AG20443 (cell line): ENCODE measurements around the gene EPN2.
"Not testable (repeated sequence)": the region's sequence is repeated elsewhere in the genome, so short reads cannot be mapped to it uniquely, and the experiment has no call there.

Experiments used
- DNase-seq: peaks from one replicate; pipeline ENCODE4 v3.0.0; 2012; ENCODE audit warnings: low spot score, mixed read lengths

EPN2 gene

GRCh38 chr17:19237139-19237388 is at the start of gene EPN2:
TSS of gene EPN2 (plus strand) at chr17:19237366. CDS start at chr17:19283120, 45,754 bp downstream.
- peak; percentile 89 for DNase-seq

DNA sequence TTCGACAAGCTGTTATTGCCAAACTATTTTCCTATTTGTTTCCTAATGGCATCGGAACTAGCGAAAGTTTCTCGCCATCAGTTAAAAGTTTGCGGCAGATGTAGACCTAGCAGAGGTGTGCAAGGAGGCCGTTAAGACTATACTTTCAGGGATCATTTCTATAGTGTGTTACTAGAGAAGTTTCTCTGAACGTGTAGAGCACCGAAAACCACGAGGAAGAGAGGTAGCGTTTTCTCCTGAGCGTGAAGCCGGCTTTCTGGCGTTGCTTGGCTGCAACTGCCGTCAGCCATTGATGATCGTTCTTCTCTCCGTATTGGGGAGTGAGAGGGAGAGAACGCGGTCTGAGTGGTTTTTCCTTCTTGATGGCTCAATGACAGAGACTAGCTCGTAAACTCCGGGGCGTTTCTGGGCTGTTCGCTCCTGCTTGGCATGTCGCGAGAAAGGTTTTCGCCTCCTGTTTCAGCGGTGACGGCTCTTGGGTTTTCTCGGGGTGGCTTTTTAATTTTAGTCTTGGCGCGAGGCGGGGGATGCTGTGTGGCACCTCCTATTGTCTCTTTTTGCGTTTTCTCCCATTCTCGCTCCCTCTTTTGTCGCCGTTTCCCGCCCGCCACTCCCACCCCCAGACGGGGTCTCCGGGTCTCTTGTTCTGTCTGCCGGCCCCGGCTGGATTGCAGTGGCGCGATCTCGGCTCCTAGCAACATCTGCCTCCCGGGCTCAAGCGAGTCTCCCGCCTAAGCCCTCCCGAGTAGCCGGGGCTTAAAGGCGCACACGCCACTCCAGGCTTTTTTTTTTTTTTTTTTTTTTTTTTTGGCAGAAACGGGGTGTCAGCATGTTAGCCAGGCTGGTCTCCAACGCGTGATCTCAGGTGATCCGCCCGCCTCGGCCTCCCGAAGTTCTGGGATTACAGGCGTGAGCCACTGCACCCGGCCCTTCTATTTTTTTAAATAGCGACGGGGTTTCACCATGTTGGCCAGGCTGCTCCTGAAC is 49.0 kb upstream of the EPN2 start:
- not testable (repeated sequence) for DNase-seq

GRCh38 chr17:19188870-19189708 is 48.1 kb upstream of the EPN2 start:
- not testable (repeated sequence) for DNase-seq

- not testable (repeated sequence) for DNase-seq
Observed at GRCh38 chr17:19189781-19190405, 47.3 kb upstream of the EPN2 start.

- DNase-seq, result not testable (repeated sequence)
Observed at GRCh38 chr17:19196382-19197204, 40.6 kb upstream of the EPN2 start.

- DNase-seq, result not testable (repeated sequence)
Observed at GRCh38 chr17:19202448-19202847, 34.7 kb upstream of the EPN2 start.

DNA sequence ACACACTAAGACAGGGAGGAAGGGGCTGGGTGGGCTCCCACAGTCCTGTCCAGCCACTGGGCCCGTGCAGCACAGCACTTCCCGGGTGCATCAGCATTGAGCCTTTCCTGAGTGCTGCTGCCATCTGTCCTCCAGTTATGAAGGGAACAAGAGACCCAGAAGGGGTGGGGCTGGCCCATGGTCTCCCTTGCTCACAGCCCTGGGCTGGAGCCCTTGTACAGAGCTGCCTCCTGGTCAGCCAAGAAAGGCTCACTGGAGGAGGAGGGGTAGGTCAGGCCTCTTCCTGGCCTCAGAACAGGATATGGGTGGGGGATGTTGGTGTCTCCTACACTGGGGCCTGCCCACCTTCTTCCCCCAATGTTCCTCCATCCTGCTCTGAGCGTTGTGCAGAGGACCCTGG is 33.7 kb upstream of the EPN2 start:
- not testable (repeated sequence) for DNase-seq

DNA sequence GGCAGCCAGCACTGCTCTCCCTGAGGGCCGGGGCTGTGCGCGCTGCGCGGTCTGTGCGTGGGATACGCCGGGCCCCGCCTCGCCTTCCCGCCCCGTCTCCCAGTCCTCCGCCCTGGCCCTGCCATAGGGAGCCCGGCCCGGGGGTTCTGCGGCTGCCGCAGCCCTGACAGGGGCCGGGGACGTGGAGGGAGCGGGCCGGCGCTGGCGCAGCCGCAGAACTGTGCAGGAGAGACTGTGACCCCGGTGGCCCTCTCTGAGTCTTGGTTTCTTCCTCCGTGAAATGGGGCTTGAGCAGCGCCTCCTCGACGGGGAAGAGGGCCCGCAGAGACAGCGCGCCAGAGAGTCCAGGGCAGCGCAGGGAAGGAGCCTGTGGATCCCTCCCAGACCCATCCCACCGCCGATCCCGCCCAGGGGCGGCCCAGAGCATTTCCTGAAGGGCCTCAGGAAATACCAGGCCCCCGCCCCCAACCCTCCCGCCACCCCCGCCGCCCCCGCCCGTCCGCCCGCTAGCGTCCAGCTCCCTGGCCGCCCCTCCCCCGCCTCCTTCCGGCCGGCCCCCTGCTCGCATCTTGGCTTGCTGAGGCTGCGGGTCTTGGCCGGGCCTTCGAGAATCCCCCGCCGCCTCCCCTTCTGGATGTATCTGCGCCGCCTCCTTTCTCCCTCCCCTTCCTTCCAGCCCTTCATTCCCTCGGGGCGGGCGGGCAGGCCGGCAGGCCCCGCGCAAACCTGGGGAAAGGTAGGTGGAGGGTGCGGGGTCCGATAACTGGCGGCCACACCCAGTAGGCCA is 21.9 kb upstream of the EPN2 start:
- DNase-seq, result not testable (repeated sequence)

GRCh38 chr17:19216148-19216926 is 20.8 kb upstream of the EPN2 start:
- not testable (repeated sequence) for DNase-seq

DNA sequence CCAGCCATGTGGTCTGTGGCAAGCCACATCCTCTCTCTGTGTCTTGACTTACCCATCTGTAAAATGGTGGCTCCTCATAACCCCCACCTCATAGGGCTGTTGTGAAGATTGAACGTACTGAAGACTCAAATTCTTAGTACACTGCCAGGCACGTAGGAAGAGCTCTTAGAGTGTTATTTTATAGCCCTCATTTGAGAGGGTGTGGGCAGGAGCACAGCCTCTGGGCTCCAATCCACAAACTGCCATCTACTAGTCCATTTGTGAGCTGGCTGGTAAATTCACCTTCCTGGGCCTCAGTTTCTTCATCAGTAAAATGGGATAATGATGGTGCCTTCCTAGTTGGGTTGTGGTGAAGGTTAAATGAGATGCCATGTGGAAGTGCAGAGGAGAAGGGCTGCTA is 18.3 kb upstream of the EPN2 start:
- not testable (repeated sequence) for DNase-seq

GRCh38 chr17:19219384-19219783 is 17.8 kb upstream of the EPN2 start:
- not testable (repeated sequence) for DNase-seq

DNA sequence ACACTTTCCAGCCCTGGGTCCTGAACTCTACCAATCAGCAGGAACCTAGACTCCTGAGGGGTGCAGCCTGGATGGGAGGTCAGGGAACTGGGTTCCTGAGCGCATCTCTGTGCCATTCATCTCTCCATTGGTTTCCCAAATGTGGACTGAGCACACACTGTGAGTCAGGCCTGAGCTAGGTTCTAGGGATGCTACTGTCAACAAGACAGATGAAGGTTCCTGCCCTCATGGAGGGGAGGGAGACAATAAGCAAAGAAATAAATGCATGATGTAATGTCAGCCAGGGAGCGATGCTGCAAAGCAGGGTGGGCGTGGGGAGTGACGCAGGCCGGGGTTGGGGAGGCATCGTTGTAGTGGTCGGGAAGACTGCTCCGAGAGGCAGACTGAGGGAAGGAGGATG is 17.0 kb upstream of the EPN2 start:
- not testable (repeated sequence) for DNase-seq

DNA sequence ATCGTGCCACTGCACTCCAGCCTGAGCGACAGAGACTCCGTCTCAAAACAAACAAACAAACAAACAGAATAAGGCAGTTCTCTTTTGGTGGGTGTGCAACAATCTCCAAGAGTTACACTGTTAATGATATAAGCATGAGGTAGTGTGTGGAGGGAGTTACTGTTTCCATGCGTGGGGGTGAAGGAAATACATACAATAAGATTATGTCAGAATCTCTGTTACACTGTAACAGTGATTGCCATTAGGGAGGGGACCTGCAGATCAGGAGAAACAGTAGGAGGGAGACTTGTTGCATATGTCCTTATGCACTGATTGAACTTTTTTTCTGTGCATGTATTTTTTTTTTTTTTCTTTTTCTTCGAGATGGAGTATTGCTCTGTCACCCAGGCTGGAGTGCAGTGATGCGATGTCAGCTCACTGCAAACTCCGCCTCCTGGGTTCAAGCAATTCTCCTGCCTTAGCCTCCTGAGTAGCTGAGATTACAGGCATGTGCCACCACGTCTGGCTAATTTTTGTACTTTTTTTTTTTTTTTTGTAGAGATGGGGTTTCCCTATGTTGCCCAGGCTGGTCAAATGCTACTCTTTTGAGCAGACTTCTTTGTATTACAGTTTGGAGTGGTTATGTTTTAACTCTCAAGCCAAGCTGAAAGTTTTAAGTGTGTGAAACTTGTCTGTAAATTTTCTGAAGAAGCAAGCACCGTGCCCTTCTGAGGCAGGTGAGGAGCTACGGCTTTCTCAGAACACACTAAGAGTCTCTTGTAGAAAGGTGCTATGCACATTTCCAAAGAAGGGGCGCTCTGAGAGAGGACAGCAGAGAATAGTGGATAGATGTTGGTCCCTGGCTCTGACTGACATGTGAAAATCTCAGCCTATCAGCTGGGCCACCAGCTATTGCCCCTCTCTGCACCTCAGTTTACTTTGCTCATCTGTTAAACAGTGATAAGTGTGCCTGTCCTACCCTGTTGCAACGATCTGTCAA is 10.3 kb upstream of the EPN2 start:
- not testable (repeated sequence) for DNase-seq

- not testable (repeated sequence) for DNase-seq
Observed at GRCh38 chr17:19234676-19235075, 2.5 kb upstream of the EPN2 start.

GRCh38 chr17:19236351-19237138 is 621 bp upstream of the EPN2 start:
- not testable (repeated sequence) for DNase-seq

DNA sequence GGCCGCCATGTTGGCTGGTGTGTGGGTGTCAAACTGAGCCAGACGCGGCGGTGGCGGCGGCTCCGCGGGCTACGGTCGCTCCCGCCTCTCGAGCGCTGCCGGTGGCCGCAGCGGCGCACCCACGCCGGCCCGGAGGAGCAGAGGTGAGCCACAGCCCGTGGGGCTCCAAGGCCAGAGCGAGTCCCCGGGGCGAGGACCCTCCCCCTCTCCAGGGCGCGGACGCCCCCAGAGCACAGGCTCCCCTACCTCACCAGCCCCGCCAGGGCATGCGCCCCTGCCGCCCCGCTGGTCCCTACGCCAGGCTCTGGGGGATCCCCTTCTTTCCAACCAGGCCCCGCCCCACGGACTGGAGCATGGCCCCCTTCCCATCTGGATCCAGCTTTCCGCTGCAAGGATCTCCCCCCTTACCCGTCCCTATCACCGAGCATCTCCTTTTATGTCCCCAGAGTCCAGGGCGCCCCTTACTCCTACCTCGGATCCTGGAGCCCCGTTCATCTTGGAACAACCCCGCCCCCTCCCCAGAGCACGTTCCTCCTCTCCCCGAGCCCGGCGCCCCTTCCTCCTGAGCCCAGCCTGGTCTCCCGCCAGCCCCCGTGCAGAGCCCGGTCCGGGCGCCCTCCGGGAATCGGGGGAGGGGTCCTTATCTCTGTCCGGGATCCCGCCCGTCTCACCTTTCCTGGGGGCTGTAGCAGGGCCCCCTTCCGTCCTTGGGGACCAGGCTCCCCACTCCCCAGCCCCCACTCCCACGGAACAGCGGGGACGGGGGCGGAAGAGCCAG is 412 bp downstream of the EPN2 start:
- peak; percentile 22 for DNase-seq

DNA sequence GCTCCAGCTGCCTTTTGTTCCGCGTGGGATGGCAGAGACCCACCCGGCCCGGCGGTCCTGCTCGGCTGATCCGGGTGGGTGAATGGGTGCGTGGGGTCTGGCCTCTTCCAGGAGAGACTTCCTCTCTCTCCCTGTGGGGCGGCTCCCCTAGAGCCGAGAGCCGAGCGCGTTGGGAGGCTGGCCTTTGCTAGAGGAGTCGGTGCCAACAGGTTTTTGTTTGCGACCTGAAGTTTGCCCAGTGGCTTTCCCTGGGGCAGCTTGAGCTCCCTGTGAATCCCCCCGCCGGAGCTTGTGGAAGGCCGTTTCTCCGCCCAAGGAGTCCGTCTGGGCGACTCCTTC is 970 bp downstream of the EPN2 start:
- DNase-seq, result peak; percentile 49
